Breast epithelium (tissue), 3 donors: Measurements from ENCODE around the gene GOLGA6L7.

Experiments used
- CTCF ChIP-seq, 3 donors: fragments of 450-650 bp; IDR thresholded peaks; one replicate each; pipeline ENCODE4 v1.5.1; 2016 to 2017; ENCODE audit warnings: antibody characterized with exemption in 3 of 3, mild to moderate bottlenecking in 3 of 3, moderate library complexity in 3 of 3
- POLR2A ChIP-seq: fragments of 450-650 bp; IDR thresholded peaks from one replicate; pipeline ENCODE4 v1.6.1; 2016; ENCODE audit warnings: antibody characterized with exemption, mild to moderate bottlenecking, moderate library complexity
- POLR2AphosphoS5 ChIP-seq, 3 donors: sonication (generic); formaldehyde crosslinking; IDR thresholded peaks; one replicate each; pipeline ENCODE4 v1.6.1; 2017; ENCODE audit warnings: antibody characterized with exemption in 3 of 3

GRCh38 chr15:28881170-28881569 is 32.7 kb upstream of the GOLGA6L7 start:
- TF ChIP-seq CTCF (IDR thresholded peaks at IDR 0.05) (no peak), POLR2AphosphoS5 (IDR thresholded peaks at IDR 0.05) (no peak), POLR2A (no peak)
